Osteocyte (in vitro differentiated cells): ENCODE results near the gene PRPS1. TPM values are rescaled to one million over a fixed set of nuclear protein-coding genes. Genes with fewer than 3 reads are reported as not detected.

Experiments used
- DNase-seq: peaks from one replicate; pipeline ENCODE4 v3.0.0; 2021; ENCODE audit warnings: mixed read lengths; ENCODE audit not compliant: unreplicated experiment; ENCODE audit errors: extremely low spot score
- H3K27ac Mint-ChIP-seq: one replicate; pipeline ENCODE4 v1.8.0; 2021; ENCODE audit warnings: mild to moderate bottlenecking, mixed read lengths; ENCODE audit not compliant: unreplicated experiment
- H3K27me3 Mint-ChIP-seq: one replicate; pipeline ENCODE4 v1.8.0; 2021; ENCODE audit warnings: mixed read lengths; ENCODE audit not compliant: unreplicated experiment
- H3K36me3 Mint-ChIP-seq: one replicate; pipeline ENCODE4 v1.8.0; 2021; ENCODE audit warnings: mixed read lengths; ENCODE audit not compliant: unreplicated experiment
- H3K4me1 Mint-ChIP-seq: one replicate; pipeline ENCODE4 v1.8.0; 2021; ENCODE audit warnings: mixed read lengths; ENCODE audit not compliant: unreplicated experiment
- H3K4me3 Mint-ChIP-seq: one replicate; pipeline ENCODE4 v1.8.0; 2021; ENCODE audit warnings: mild to moderate bottlenecking, moderate library complexity, mixed read lengths; ENCODE audit not compliant: unreplicated experiment
- H3K9me3 Mint-ChIP-seq: one replicate; pipeline ENCODE4 v1.8.0; 2021; ENCODE audit warnings: mixed read lengths; ENCODE audit not compliant: unreplicated experiment
- CTCF ChIP-seq: fragments of 200-600 bp; sonication (generic); IDR thresholded peaks from 2 replicates; pipeline ENCODE4 v1.5.0; 2021; ENCODE audit warnings: antibody characterized with exemption, mild to moderate bottlenecking, moderate library complexity
- total RNA-seq: library from RNA; stranded (reverse); gene quantifications from 2 replicates; pipeline ENCODE4 v1.2.1, GENCODE V29; 2021

Gene PRPS1
- total RNA-seq, 1 donor from 2014 or later, result 27.6 TPM

DNA sequence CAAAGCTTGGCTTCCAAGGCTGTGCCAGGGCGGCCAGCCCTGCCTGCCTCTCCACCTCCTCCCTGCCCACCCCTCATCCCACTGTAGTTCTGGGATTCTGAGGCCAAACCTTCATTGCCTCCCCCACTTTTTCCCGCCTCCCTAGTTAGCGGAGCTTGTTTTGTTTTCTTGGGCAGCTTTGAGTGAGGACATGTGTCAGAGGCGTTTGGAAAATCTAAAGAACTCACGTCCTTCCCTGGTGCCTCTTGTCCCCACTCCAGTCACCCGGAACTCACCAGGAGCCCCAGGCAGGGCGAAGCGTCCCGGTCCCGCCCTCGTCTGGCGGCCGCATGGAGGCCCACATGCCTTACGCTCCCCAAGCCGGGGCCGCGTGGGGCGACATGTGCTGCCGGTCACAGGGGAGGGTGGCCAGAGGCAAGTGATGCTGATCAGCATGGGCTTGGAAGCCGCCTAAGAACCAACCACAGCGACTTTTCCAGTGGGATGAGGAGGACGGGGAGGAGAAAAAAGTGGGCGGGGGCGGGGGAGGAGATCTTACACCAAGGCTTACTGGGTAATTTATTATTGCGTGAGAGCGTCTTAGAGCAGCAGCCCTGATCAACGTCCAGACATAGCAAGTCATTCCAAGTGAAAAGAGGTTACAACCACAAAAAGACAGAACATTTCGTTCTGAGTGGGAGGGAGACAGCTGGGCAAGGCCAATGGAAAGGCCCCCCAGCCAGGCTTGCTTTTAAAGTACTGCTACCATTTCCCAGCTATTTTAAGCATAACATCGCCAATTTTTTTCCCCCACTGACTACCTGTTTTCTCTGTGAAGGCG lies 48.5 kb downstream of the PRPS1 start:
- peak overlapping the region; percentile 98 for H3K27ac Mint-ChIP-seq
- TF ChIP-seq CTCF, result no peak
- peaks cover 8% of the 10 kb centered on the region for H3K9me3 Mint-ChIP-seq
- peak; percentile 90 for DNase-seq
- H3K4me3 Mint-ChIP-seq, result peak overlapping the region; percentile 77
- no peaks in the 10 kb centered on the region for H3K36me3 Mint-ChIP-seq
- H3K4me1 Mint-ChIP-seq, result peaks cover 61% of the 10 kb centered on the region
- H3K27me3 Mint-ChIP-seq, result no peaks in the 10 kb centered on the region

DNA sequence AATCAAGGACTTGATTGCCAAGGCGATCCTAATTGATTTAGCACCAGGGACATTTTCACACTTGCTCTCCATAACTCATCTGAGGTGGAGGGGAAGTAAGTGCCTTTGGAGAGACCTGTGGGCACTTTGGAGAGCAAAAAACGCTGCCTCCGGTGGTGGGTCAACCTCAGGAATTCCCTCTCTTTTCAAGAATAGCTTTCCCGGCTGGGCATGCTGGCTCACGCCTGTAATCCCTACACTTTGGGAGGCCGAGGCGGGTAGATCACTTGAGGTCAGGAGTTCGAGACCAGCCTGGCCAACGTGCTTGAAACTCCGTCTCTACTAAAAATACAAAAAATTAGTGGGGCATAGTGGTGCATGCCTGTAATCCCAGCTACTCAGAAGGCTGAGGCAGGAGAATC lies 49.2 kb downstream of the PRPS1 start:
- no peaks in the 10 kb centered on the region for H3K36me3 Mint-ChIP-seq
- peaks cover 60% of the 10 kb centered on the region for H3K4me1 Mint-ChIP-seq
- no peaks in the 10 kb centered on the region for H3K27me3 Mint-ChIP-seq
- peak overlapping the region; percentile 77 for H3K4me3 Mint-ChIP-seq
- peak overlapping the region; percentile 98 for H3K27ac Mint-ChIP-seq
- DNase-seq, result no peak
- peaks cover 8% of the 10 kb centered on the region for H3K9me3 Mint-ChIP-seq
- TF ChIP-seq CTCF, result no peak

GRCh38 chrX:107677909-107678308 lies 49.6 kb downstream of the PRPS1 start:
- no peaks in the 10 kb centered on the region for H3K36me3 Mint-ChIP-seq
- no peak overlapping the region for H3K4me3 Mint-ChIP-seq
- H3K9me3 Mint-ChIP-seq, result peaks cover 8% of the 10 kb centered on the region
- peaks cover 57% of the 10 kb centered on the region for H3K4me1 Mint-ChIP-seq
- TF ChIP-seq CTCF, result no peak
- no peaks in the 10 kb centered on the region for H3K27me3 Mint-ChIP-seq
- H3K27ac Mint-ChIP-seq, result peak overlapping the region; percentile 98
- DNase-seq, result no peak

- H3K4me3 Mint-ChIP-seq, result no peak overlapping the region
- no peak for DNase-seq
- peaks cover 8% of the 10 kb centered on the region for H3K9me3 Mint-ChIP-seq
- H3K27ac Mint-ChIP-seq, result peak overlapping the region; percentile 98
- TF ChIP-seq CTCF, result no peak
- H3K36me3 Mint-ChIP-seq, result no peaks in the 10 kb centered on the region
- H3K4me1 Mint-ChIP-seq, result peaks cover 50% of the 10 kb centered on the region
- H3K27me3 Mint-ChIP-seq, result no peaks in the 10 kb centered on the region
Measured at GRCh38 chrX:107678957-107679740, 50.8 kb downstream of the PRPS1 start.

DNA sequence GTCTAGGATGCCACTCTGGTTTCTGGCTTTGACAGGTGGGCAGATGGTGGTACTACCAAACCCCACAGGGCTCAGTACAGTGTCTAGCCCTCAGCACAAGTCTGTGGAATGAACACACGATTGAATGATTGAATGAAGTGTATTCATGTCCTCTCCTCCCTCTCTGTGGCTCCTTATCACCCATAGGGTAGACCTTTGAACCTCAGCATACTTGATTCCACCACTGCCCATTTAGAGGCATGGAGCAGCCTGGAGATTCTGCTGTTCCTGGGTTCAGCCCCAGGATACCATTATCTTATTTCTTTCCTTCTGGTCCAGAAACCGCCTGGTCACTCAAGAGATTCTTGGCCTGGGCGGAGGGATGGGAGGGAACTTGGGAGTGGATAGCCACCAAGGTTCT lies 53.9 kb downstream of the PRPS1 start:
- no peak for TF ChIP-seq CTCF
- Mint-ChIP-seq H3K36me3 (no peaks in the 10 kb centered on the region), H3K9me3 (peaks cover 8% of the 10 kb centered on the region), H3K4me1 (peaks cover 26% of the 10 kb centered on the region), H3K4me3 (no peak overlapping the region), H3K27me3 (no peaks in the 10 kb centered on the region), H3K27ac (no peak overlapping the region)
- no peak for DNase-seq
